IPS-15b (cell line): Measurements from ENCODE around the gene NHLRC1.

Experiments
- H3K27me3 ChIP-seq: one replicate; pipeline ENCODE4 v1.6.1; 2013; ENCODE audit warnings: low read length; ENCODE audit not compliant: control insufficient read depth, insufficient read depth
- H3K36me3 ChIP-seq: one replicate; pipeline ENCODE4 v1.6.1; 2013; ENCODE audit warnings: low read length; ENCODE audit not compliant: control insufficient read depth, insufficient read depth
- H3K4me1 ChIP-seq: one replicate; pipeline ENCODE4 v1.6.1; 2013; ENCODE audit warnings: mild to moderate bottlenecking, low read length; ENCODE audit not compliant: control insufficient read depth, insufficient read depth
- H3K4me3 ChIP-seq: one replicate; pipeline ENCODE4 v1.5.1; 2013; ENCODE audit warnings: low read depth, low read length
- H3K9ac ChIP-seq: one replicate; pipeline ENCODE4 v1.6.1; 2013; ENCODE audit warnings: low read depth, mild to moderate bottlenecking, low read length
- H3K9me3 ChIP-seq: one replicate; pipeline ENCODE4 v1.6.1; 2013; ENCODE audit warnings: mild to moderate bottlenecking, low read length; ENCODE audit not compliant: control insufficient read depth, insufficient read depth

Gene NHLRC1

DNA sequence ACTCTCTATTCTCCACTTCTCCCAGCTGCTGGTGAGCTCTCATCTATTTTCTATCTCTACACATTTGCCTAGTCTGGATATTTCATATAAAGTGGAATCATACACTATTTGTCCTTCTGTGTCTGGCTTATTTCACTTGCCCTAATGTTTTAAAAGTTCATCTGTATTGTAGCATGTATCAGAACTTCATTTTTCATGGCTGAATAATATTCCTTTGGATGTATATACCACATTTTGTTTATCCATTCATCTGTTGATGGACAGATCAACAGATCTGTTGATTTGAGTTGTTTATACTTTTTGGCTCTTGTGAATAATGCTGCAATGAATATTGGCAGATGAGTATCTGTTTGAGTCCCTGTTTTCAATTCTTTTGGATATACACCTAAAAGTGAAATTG, 49.6 kb downstream of the NHLRC1 start:
- H3K36me3 ChIP-seq: no peaks in the 10 kb centered on the region
- no peaks in the 10 kb centered on the region for H3K9me3 ChIP-seq
- H3K27me3 ChIP-seq: no peaks in the 10 kb centered on the region
- H3K4me3 ChIP-seq: no peak overlapping the region
- no peaks in the 10 kb centered on the region for H3K4me1 ChIP-seq
- H3K9ac ChIP-seq: no peak overlapping the region

GRCh38 chr6:18070486-18070885, 52.0 kb downstream of the NHLRC1 start:
- H3K9ac ChIP-seq: no peak overlapping the region
- H3K4me3 ChIP-seq: no peak overlapping the region
- H3K27me3 ChIP-seq: no peaks in the 10 kb centered on the region
- H3K4me1 ChIP-seq: no peaks in the 10 kb centered on the region
- H3K9me3 ChIP-seq: no peaks in the 10 kb centered on the region
- no peaks in the 10 kb centered on the region for H3K36me3 ChIP-seq
